OCI-LY1 (cell line): ENCODE measurements around the gene HSDL1.

ENCODE experiments used
- EZH2 ChIP-seq: fragments of 200-600 bp; sonication (generic), shearing (Covaris generic); IDR thresholded peaks from 2 replicates; pipeline ENCODE4 v1.8.0; 2017; ENCODE audit warnings: borderline replicate concordance, mixed run types, mild to moderate bottlenecking, antibody characterized with exemption, low read length, moderate library complexity, mixed read lengths
- TF ChIP-seq, protein P1 (sequence below): fragments of 200-600 bp; sonication (generic), shearing (Covaris generic); IDR thresholded peaks from 2 replicates; pipeline ENCODE4 v1.5.1; 2017; ENCODE audit warnings: mild to moderate bottlenecking, antibody characterized with exemption, low read length, moderate library complexity, mixed read lengths

GRCh38 chr16:84103678-84104077, 41.3 kb downstream of the HSDL1 start:
- TF ChIP-seq, protein P1, sequence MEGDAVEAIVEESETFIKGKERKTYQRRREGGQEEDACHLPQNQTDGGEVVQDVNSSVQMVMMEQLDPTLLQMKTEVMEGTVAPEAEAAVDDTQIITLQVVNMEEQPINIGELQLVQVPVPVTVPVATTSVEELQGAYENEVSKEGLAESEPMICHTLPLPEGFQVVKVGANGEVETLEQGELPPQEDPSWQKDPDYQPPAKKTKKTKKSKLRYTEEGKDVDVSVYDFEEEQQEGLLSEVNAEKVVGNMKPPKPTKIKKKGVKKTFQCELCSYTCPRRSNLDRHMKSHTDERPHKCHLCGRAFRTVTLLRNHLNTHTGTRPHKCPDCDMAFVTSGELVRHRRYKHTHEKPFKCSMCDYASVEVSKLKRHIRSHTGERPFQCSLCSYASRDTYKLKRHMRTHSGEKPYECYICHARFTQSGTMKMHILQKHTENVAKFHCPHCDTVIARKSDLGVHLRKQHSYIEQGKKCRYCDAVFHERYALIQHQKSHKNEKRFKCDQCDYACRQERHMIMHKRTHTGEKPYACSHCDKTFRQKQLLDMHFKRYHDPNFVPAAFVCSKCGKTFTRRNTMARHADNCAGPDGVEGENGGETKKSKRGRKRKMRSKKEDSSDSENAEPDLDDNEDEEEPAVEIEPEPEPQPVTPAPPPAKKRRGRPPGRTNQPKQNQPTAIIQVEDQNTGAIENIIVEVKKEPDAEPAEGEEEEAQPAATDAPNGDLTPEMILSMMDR = no peak
- no peak for TF ChIP-seq EZH2
